ENCODE results near the gene GSDME.
"Not testable (repeated sequence)": the region's sequence is repeated elsewhere in the genome, so short reads cannot be mapped to it uniquely, and the experiment has no call there.

GSDME gene

GRCh38 chr7:24757353-24758275 is at the start of gene GSDME:
GSDME (minus strand) TSS chr7:24757464; CDS start chr7:24749774, 7,690 bp downstream.
- no peak for DNase-seq (ENCODE audit: low spot score)

- no peak for DNase-seq (ENCODE audit: low spot score)
These were observed 45.0 kb upstream of the GSDME start for GRCh38 chr7:24802300-24802699.

- DNase-seq (ENCODE audit: low spot score), result no peak
These were observed 44.6 kb upstream of the GSDME start for GRCh38 chr7:24801883-24802282.

- no peak for DNase-seq (ENCODE audit: low spot score)
These were observed 43.4 kb upstream of the GSDME start for GRCh38 chr7:24800667-24801066.

GRCh38 chr7:24800073-24800472 is 42.8 kb upstream of the GSDME start:
- no peak for DNase-seq (ENCODE audit: low spot score)

- no peak for DNase-seq (ENCODE audit: low spot score)
These were observed 42.2 kb upstream of the GSDME start for GRCh38 chr7:24799506-24799905.

- no peak for DNase-seq (ENCODE audit: low spot score)
These were observed 41.0 kb upstream of the GSDME start for GRCh38 chr7:24798261-24798660.

- DNase-seq (ENCODE audit: low spot score), result no peak
These were observed 40.0 kb upstream of the GSDME start for GRCh38 chr7:24797270-24797669.

GRCh38 chr7:24795407-24795767 is 38.1 kb upstream of the GSDME start:
- DNase-seq (ENCODE audit: low spot score), result no peak

GRCh38 chr7:24794751-24795406 is 37.6 kb upstream of the GSDME start:
- DNase-seq (ENCODE audit: low spot score), result not testable (repeated sequence)

- DNase-seq (ENCODE audit: low spot score), result no peak
These were observed 36.9 kb upstream of the GSDME start for GRCh38 chr7:24793982-24794648.

GRCh38 chr7:24788961-24789576 is 31.8 kb upstream of the GSDME start:
- no peak for DNase-seq (ENCODE audit: low spot score)

- no peak for DNase-seq (ENCODE audit: low spot score)
These were observed 30.8 kb upstream of the GSDME start for GRCh38 chr7:24788075-24788474.

GRCh38 chr7:24786941-24787340 is 29.7 kb upstream of the GSDME start:
- no peak for DNase-seq (ENCODE audit: low spot score)

GRCh38 chr7:24786306-24786705 is 29.0 kb upstream of the GSDME start:
- no peak for DNase-seq (ENCODE audit: low spot score)

- no peak for DNase-seq (ENCODE audit: low spot score)
These were observed 27.0 kb upstream of the GSDME start for GRCh38 chr7:24784277-24784676.

- DNase-seq (ENCODE audit: low spot score), result no peak
These were observed 26.4 kb upstream of the GSDME start for GRCh38 chr7:24783698-24784097.

GRCh38 chr7:24781106-24781505 is 23.8 kb upstream of the GSDME start:
- no peak for DNase-seq (ENCODE audit: low spot score)

GRCh38 chr7:24779283-24779655 is 22.0 kb upstream of the GSDME start:
- DNase-seq (ENCODE audit: low spot score), result no peak

- no peak for DNase-seq (ENCODE audit: low spot score)
These were observed 21.4 kb upstream of the GSDME start for GRCh38 chr7:24778543-24779282.

GRCh38 chr7:24777806-24778205 is 20.5 kb upstream of the GSDME start:
- DNase-seq (ENCODE audit: low spot score), result no peak

- DNase-seq (ENCODE audit: low spot score), result no peak
These were observed 16.4 kb upstream of the GSDME start for GRCh38 chr7:24773646-24774045.

All from CD4-positive, alpha-beta T cell treated with Interleukin-6 at 100 ng/mL for 8 hours (primary cell).